RWPE2 (cell line): ENCODE measurements around the gene ATG16L1.

Source experiments
- ATAC-seq: fragments of 200-7000 bp; cut with Tn5 transposase; 3 replicates; pipeline ENCODE4 v1.9.1; 2021; ENCODE audit warnings: low read depth
- DNase-seq: peaks from one replicate; pipeline ENCODE4 v3.0.0-alpha.2; 2020; ENCODE audit warnings: low spot score
- H3K27ac ChIP-seq: fragments of 450-650 bp; 2 replicates; pipeline ENCODE4 v1.5.1; 2017; ENCODE audit warnings: mild to moderate bottlenecking; ENCODE audit not compliant: poor library complexity, severe bottlenecking
- H3K27me3 ChIP-seq: fragments of 250-450 bp; sonication (Bioruptor Pico); 2 replicates; pipeline ENCODE4 v1.5.1; 2021; ENCODE audit warnings: mild to moderate bottlenecking, moderate library complexity; ENCODE audit not compliant: insufficient read depth, poor library complexity, severe bottlenecking
- H3K36me3 ChIP-seq: fragments of 250-450 bp; sonication (Bioruptor Pico); 2 replicates; pipeline ENCODE4 v1.5.1; 2020; ENCODE audit warnings: low read depth, mild to moderate bottlenecking, moderate library complexity
- H3K4me1 ChIP-seq: fragments of 250-450 bp; sonication (Bioruptor Pico); 2 replicates; pipeline ENCODE4 v1.5.1; 2021; ENCODE audit warnings: mild to moderate bottlenecking, moderate library complexity; ENCODE audit not compliant: insufficient read depth, poor library complexity, severe bottlenecking
- H3K4me3 ChIP-seq: fragments of 250-450 bp; sonication (Bioruptor Pico); 2 replicates; pipeline ENCODE4 v1.5.1; 2021; ENCODE audit warnings: mild to moderate bottlenecking, moderate library complexity; ENCODE audit not compliant: severe bottlenecking
- H3K9me3 ChIP-seq: fragments of 250-450 bp; sonication (Bioruptor Pico); 2 replicates; pipeline ENCODE4 v1.5.1; 2021; ENCODE audit warnings: mild to moderate bottlenecking, moderate library complexity; ENCODE audit not compliant: severe bottlenecking
- CTCF ChIP-seq: fragments of 450-650 bp; IDR thresholded peaks from one replicate; pipeline ENCODE4 v1.5.1; 2017; ENCODE audit warnings: mild to moderate bottlenecking, moderate library complexity; ENCODE audit not compliant: poor library complexity, severe bottlenecking

The ATG16L1 gene

GRCh38 chr2:233225230-233226068 lies 26.0 kb upstream of the ATG16L1 start:
- H3K4me3 ChIP-seq: no peak overlapping the region
- TF ChIP-seq CTCF: no peak
- DNase-seq (no peak), ATAC-seq (no peak)
- H3K4me1 ChIP-seq: no peaks in the 10 kb centered on the region
- H3K27ac ChIP-seq: no peak overlapping the region
- no peaks in the 10 kb centered on the region for H3K36me3 ChIP-seq
- H3K9me3 ChIP-seq: no peaks in the 10 kb centered on the region
- no peaks in the 10 kb centered on the region for H3K27me3 ChIP-seq

GRCh38 chr2:233226511-233227031 lies 24.9 kb upstream of the ATG16L1 start:
- no peak for ATAC-seq
- Histone ChIP-seq H3K9me3 (no peaks in the 10 kb centered on the region), H3K27me3 (no peaks in the 10 kb centered on the region), H3K36me3 (no peaks in the 10 kb centered on the region), H3K4me3 (no peak overlapping the region), H3K27ac (no peak overlapping the region), H3K4me1 (no peaks in the 10 kb centered on the region)
- no peak for DNase-seq
- no peak for TF ChIP-seq CTCF

GRCh38 chr2:233227346-233227978 lies 24.0 kb upstream of the ATG16L1 start:
- no peaks in the 10 kb centered on the region for H3K4me1 ChIP-seq
- no peak for TF ChIP-seq CTCF
- H3K9me3 ChIP-seq: no peaks in the 10 kb centered on the region
- no peak for DNase-seq
- H3K4me3 ChIP-seq: no peak overlapping the region
- H3K27me3 ChIP-seq: no peaks in the 10 kb centered on the region
- H3K27ac ChIP-seq: no peak overlapping the region
- no peaks in the 10 kb centered on the region for H3K36me3 ChIP-seq
- ATAC-seq: no peak

- Histone ChIP-seq H3K4me1 (no peaks in the 10 kb centered on the region), H3K9me3 (no peaks in the 10 kb centered on the region), H3K27me3 (no peaks in the 10 kb centered on the region), H3K36me3 (no peaks in the 10 kb centered on the region), H3K4me3 (no peak overlapping the region), H3K27ac (no peak overlapping the region)
- no peak for TF ChIP-seq CTCF
- DNase-seq (no peak), ATAC-seq (no peak)
Measured at GRCh38 chr2:233228376-233228775, 23.1 kb upstream of the ATG16L1 start.
